ENCODE measurements around the gene TDG. TPM values are rescaled to one million over a fixed set of nuclear protein-coding genes. Genes with fewer than 3 reads are reported as not detected.
A peak's percentile ranks its signal among the peaks of the same experiment; 100 is the strongest.

The TDG gene
- polyA plus RNA-seq, 3 donors, result 12.6 to 22.4 (median 20.1) TPM

DNA sequence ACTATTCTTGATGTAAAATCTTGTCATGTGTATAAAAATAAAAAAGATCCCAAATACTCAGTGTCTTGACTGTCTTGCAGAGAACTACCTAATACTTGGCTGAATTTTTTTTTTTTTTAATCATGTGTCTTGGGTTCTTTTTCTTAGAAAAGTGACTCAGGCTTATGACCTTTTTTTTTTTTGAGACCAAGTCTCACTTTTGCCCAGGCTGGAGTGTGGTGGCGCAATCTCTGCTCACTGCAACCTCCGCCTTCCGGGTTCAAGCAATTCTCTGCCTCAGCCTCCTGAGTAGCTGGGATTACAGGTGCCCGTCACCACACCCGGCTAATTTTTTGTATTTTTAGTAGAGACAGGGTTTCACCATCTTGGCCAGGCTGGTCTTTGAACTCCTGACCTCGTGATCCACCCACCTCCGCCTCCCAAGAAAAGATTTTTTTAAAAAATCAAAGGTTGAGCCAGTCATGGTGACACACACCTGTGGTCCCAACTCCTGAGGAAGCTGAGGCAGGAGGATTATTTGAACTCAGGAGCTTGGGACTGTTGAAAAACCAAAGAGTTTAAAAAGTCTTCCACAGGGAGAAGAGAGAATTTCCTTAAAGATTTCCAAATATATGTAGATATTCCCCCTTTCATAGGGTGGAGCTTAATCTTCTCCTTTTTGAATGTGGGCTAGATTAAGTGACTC lies 17.7 kb upstream of the TDG start:
- Histone ChIP-seq H3K9me3 (replicated peaks in 1 of 2; ENCODE audit: control insufficient read depth in 1 of 2, insufficient read depth in 1 of 2, low read length in 2 of 2) (no peaks in the 10 kb centered on the region), H3K4me3 (replicated peaks in 1 of 3; ENCODE audit: low read depth in 2 of 3, low read length in 3 of 3) (no peak overlapping the region), H2AFZ (ENCODE audit: insufficient read depth, low read depth, low read length, poor library complexity, severe bottlenecking) (no peak overlapping the region), H3K27ac (ENCODE audit: low read depth in 1 of 2, low read length in 2 of 2) (peak overlapping the region in 1 of 2 donors; percentile 35), H3K79me2 (ENCODE audit: insufficient read depth, low read length) (peaks cover 21% of the 10 kb centered on the region), H3K4me1 (ENCODE audit: control insufficient read depth in 1 of 2, insufficient read depth in 2 of 2, low read length in 2 of 2) (no peaks in the 10 kb centered on the region), H3K4me2 (replicated peaks; ENCODE audit: extremely low read depth, low read length, poor library complexity, severe bottlenecking) (no peak overlapping the region), H4K20me1 (ENCODE audit: insufficient read depth, low read length) (peaks cover 29% of the 10 kb centered on the region), H3K36me3 (replicated peaks in 1 of 2; ENCODE audit: control insufficient read depth in 1 of 2, insufficient read depth in 2 of 2, low read length in 2 of 2) (peaks cover 96 to 100% of the 10 kb centered on the region in 2 donors), H3K27me3 (ENCODE audit: control insufficient read depth in 2 of 2, insufficient read depth in 2 of 2, low read length in 2 of 2) (no peaks in the 10 kb centered on the region), H3K9ac (ENCODE audit: insufficient read depth, low read length, poor library complexity, severe bottlenecking) (no peak overlapping the region)
- peak in 1 of 3 donors; percentile 14 for DNase-seq
- intact Hi-C loops (cut with micrococcal nuclease), result no loop called here
- H3K27me3 Mint-ChIP-seq (ENCODE audit: low read depth in 3 of 3), result no peaks in the 10 kb centered on the region
- no peaks in the 10 kb centered on the region for H3K4me1 Mint-ChIP-seq
- no peaks in the 10 kb centered on the region for H3K9me3 Mint-ChIP-seq
- WGBS (ENCODE audit: insufficient coverage), result 100% methylated on average over 1 of the region's 7 CpGs
- H3K4me3 Mint-ChIP-seq, result no peak overlapping the region
- TF ChIP-seq CTCF (IDR thresholded peaks at IDR 0.05), result no peak
- H3K27ac Mint-ChIP-seq, result peak overlapping the region in 5 of 7 donors; percentile 12 to 75 (median 36)
- H3K36me3 Mint-ChIP-seq, result peaks cover 83 to 96% of the 10 kb centered on the region in 2 donors

GRCh38 chr12:103948746-103949406 lies 16.8 kb upstream of the TDG start:
- intact Hi-C loops (cut with micrococcal nuclease), result no loop called here
- Histone ChIP-seq H3K4me1 (ENCODE audit: control insufficient read depth in 1 of 2, insufficient read depth in 2 of 2, low read length in 2 of 2) (no peaks in the 10 kb centered on the region), H3K4me3 (replicated peaks in 1 of 3; ENCODE audit: low read depth in 2 of 3, low read length in 3 of 3) (no peak overlapping the region), H3K27me3 (ENCODE audit: control insufficient read depth in 2 of 2, insufficient read depth in 2 of 2, low read length in 2 of 2) (no peaks in the 10 kb centered on the region), H3K36me3 (replicated peaks in 1 of 2; ENCODE audit: control insufficient read depth in 1 of 2, insufficient read depth in 2 of 2, low read length in 2 of 2) (peaks cover 95 to 100% of the 10 kb centered on the region in 2 donors), H2AFZ (ENCODE audit: insufficient read depth, low read depth, low read length, poor library complexity, severe bottlenecking) (no peak overlapping the region), H3K9me3 (replicated peaks in 1 of 2; ENCODE audit: control insufficient read depth in 1 of 2, insufficient read depth in 1 of 2, low read length in 2 of 2) (no peaks in the 10 kb centered on the region), H3K4me2 (replicated peaks; ENCODE audit: extremely low read depth, low read length, poor library complexity, severe bottlenecking) (no peak overlapping the region), H4K20me1 (ENCODE audit: insufficient read depth, low read length) (peaks cover 29% of the 10 kb centered on the region), H3K27ac (ENCODE audit: low read depth in 1 of 2, low read length in 2 of 2) (peak overlapping the region in 1 of 2 donors; percentile 35), H3K9ac (ENCODE audit: insufficient read depth, low read length, poor library complexity, severe bottlenecking) (no peak overlapping the region), H3K79me2 (ENCODE audit: insufficient read depth, low read length) (peaks cover 20% of the 10 kb centered on the region)
- DNase-seq, result no peak
- 77% methylated on average over 3 of the region's 13 CpGs for WGBS (ENCODE audit: insufficient coverage)
- Mint-ChIP-seq H3K4me3 (no peak overlapping the region), H3K27ac (no peak overlapping the region), H3K36me3 (peaks cover 81 to 95% of the 10 kb centered on the region in 2 donors), H3K4me1 (no peaks in the 10 kb centered on the region), H3K9me3 (no peaks in the 10 kb centered on the region), H3K27me3 (ENCODE audit: low read depth in 3 of 3) (no peaks in the 10 kb centered on the region)
- TF ChIP-seq CTCF (IDR thresholded peaks at IDR 0.05), result no peak
